Cardiac fibroblast (primary cell): ENCODE measurements around the gene ATP10A.

ENCODE experiments used
- DNase-seq, 2 donors: peaks; one replicate each; pipeline versions ENCODE4 v3.0.0 to v3.0.0-alpha.2; 2010; ENCODE audit warnings: low read depth in 2 of 2
- H3K4me3 ChIP-seq, 2 donors: replicated peaks in 1 of 2; 1 replicate in 1 of 2; 2 replicates in 1 of 2; pipeline ENCODE4 v1.5.1; 2011; ENCODE audit warnings: low read depth in 2 of 2, low read length in 2 of 2, mild to moderate bottlenecking in 2 of 2, moderate library complexity in 1 of 2
- TF ChIP-seq, protein P1 (sequence below): IDR thresholded peaks from one replicate; pipeline ENCODE4 v1.5.1; 2011; ENCODE audit warnings: low read depth, mild to moderate bottlenecking, low read length, inconsistent platforms

Gene ATP10A

GRCh38 chr15:25876231-25877140 lies 13.4 kb upstream of the ATP10A start:
- TF ChIP-seq, protein P1, sequence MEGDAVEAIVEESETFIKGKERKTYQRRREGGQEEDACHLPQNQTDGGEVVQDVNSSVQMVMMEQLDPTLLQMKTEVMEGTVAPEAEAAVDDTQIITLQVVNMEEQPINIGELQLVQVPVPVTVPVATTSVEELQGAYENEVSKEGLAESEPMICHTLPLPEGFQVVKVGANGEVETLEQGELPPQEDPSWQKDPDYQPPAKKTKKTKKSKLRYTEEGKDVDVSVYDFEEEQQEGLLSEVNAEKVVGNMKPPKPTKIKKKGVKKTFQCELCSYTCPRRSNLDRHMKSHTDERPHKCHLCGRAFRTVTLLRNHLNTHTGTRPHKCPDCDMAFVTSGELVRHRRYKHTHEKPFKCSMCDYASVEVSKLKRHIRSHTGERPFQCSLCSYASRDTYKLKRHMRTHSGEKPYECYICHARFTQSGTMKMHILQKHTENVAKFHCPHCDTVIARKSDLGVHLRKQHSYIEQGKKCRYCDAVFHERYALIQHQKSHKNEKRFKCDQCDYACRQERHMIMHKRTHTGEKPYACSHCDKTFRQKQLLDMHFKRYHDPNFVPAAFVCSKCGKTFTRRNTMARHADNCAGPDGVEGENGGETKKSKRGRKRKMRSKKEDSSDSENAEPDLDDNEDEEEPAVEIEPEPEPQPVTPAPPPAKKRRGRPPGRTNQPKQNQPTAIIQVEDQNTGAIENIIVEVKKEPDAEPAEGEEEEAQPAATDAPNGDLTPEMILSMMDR, result no peak
- no peak for DNase-seq
- no peak overlapping the region for H3K4me3 ChIP-seq

DNA sequence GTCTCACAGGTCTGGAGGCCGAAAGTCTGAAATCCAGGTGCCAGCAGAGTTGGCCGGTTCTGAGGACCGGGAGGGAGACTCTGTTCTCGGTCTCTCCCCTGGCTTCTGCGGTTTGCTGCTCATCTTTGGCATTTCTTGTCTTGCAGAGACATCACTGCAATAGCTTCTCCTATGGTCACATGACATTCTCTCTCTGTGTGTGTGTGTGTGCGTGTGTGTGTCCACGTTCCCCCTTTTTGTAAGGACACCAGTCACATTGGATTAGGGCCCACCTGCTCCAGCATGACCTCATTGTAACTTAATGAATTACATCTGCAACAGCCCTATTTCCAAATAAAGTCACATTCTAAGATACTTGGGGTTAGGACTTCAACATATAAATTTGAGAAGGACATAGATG lies 12.4 kb upstream of the ATP10A start:
- DNase-seq, result no peak
- H3K4me3 ChIP-seq, result no peak overlapping the region
- TF ChIP-seq, protein P1, result no peak

DNA sequence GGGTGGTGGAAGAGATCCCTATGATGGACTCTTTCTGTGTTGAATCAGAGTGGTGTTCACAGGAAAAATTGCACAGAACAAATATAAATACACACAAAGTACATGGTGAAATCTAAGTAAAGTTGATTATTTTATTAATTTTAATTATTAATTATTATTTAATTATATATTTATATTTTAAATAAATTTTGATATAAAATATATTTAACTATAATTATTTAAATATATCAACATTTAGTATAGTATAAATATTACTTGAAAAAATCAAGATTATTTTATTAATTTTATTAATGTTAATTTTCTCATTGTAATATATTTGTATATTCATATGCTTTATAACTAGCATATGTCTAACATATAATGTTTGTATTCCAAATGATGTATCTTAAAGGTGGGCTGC lies 11.3 kb upstream of the ATP10A start:
- no peak for DNase-seq
- TF ChIP-seq, protein P1, result no peak
- H3K4me3 ChIP-seq, result no peak overlapping the region

- no peak for DNase-seq
- no peak overlapping the region for H3K4me3 ChIP-seq
- TF ChIP-seq, protein P1, result no peak
Observed at GRCh38 chr15:25871403-25871802, 8.3 kb upstream of the ATP10A start.

GRCh38 chr15:25870938-25871337 lies 7.8 kb upstream of the ATP10A start:
- TF ChIP-seq, protein P1, result no peak
- no peak for DNase-seq
- no peak overlapping the region for H3K4me3 ChIP-seq

DNA sequence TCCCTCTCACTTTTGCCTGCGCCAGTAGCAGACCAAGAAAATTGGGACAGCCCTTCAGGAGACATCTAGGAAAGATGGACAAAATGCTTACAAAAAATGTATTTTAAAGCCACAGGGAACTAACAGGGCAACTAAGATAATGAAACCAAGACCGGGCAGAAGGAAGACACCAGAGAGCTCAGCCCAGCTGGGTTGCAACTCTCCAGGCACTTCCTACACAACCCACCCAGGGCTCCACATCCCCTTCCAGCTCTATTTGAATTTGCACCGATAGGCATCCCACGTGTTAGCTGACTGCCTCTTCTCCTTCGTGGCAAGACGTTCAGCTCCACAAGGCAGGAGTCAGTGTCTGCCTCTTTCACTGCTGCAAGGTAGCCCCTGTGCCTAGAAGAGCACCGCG lies 6.6 kb upstream of the ATP10A start:
- TF ChIP-seq, protein P1, result no peak
- no peak overlapping the region for H3K4me3 ChIP-seq
- no peak for DNase-seq
